SK-N-SH (cell line): Measurements from ENCODE around the gene MCRIP2. TPM values are rescaled to one million over a fixed set of nuclear protein-coding genes. Genes with fewer than 3 reads are reported as not detected.
A peak's percentile ranks its signal among the peaks of the same experiment; 100 is the strongest.

ENCODE experiments used
- CTCF ChIA-PET: fragments of 300-600, 350-600 bp; formaldehyde crosslinking; extraction: SDS; loops from one replicate; lab custom pipeline; 2021; lab: Yijun Ruan, JAX
- POLR2A ChIA-PET: fragments of 350-600 bp; sonication (Branson Sonifier 250); formaldehyde crosslinking; extraction: SDS; loops from one replicate; lab custom pipeline; 2020; ENCODE audit warnings: antibody characterized with exemption, inconsistent platforms; lab: Yijun Ruan, JAX
- DNase-seq: peaks from one replicate; pipeline ENCODE4 v3.0.0; 2012
- H2AFZ ChIP-seq: fragments of 200-600 bp; sonication (generic); 2 replicates; pipeline ENCODE4 v1.8.1; 2016; ENCODE audit warnings: antibody characterized with exemption, mild to moderate bottlenecking, low read depth
- H3F3A ChIP-seq: fragments of 200-600 bp; sonication (generic); replicated peaks from 2 replicates; pipeline ENCODE3; 2016; ENCODE audit warnings: antibody characterized with exemption, mild to moderate bottlenecking; ENCODE audit not compliant: insufficient read depth
- H3K27ac ChIP-seq, 2 experiments: fragments of 200-500 bp in 1 of 2; fragments of 200-600 bp in 1 of 2; sonication (Bioruptor generic) in 1 of 2; sonication (generic), shearing (Covaris generic) in 1 of 2; 2 replicates each; pipeline versions ENCODE4 v1.5.1 to v1.6.1; 2014 to 2016; ENCODE audit warnings: low read depth in 2 of 2, inconsistent platforms in 1 of 2, low read length in 1 of 2, mild to moderate bottlenecking in 1 of 2, mixed read lengths in 1 of 2
- H3K27me3 ChIP-seq: fragments of 200-600 bp; sonication (generic), shearing (Covaris generic); 2 replicates; pipeline ENCODE4 v1.6.1; 2016; ENCODE audit warnings: mixed run types; ENCODE audit not compliant: insufficient read depth
- H3K36me3 ChIP-seq, 2 experiments: fragments of 200-500 bp in 1 of 2; fragments of 200-600 bp in 1 of 2; sonication (Bioruptor generic) in 1 of 2; sonication (generic) in 1 of 2; replicated peaks in 1 of 2; 2 replicates each; pipeline versions ENCODE3 to v1.5.1; 2014 to 2016; ENCODE audit warnings: low read length in 1 of 2, mild to moderate bottlenecking in 1 of 2; ENCODE audit not compliant: insufficient read depth in 2 of 2, control insufficient read depth in 1 of 2
- H3K4me1 ChIP-seq, 2 experiments: fragments of 200-500 bp in 1 of 2; fragments of 200-600 bp in 1 of 2; sonication (Bioruptor generic) in 1 of 2; sonication (generic), shearing (Covaris generic) in 1 of 2; 2 replicates each; pipeline versions ENCODE4 v1.5.1 to v1.6.1; 2014 to 2016; ENCODE audit warnings: low read depth in 1 of 2, low read length in 1 of 2, mixed run types in 1 of 2; ENCODE audit not compliant: insufficient read depth in 2 of 2, control insufficient read depth in 1 of 2
- H3K4me2 ChIP-seq: fragments of 200-600 bp; sonication (generic), shearing (Covaris generic); 2 replicates; pipeline ENCODE4 v1.6.1; 2017; ENCODE audit warnings: mixed run types
- H3K4me3 ChIP-seq, 2 experiments: fragments of 200-500 bp in 1 of 2; fragments of 200-600 bp in 1 of 2; sonication (Bioruptor generic) in 1 of 2; sonication (generic), shearing (Covaris generic) in 1 of 2; 2 replicates each; pipeline versions ENCODE4 v1.5.1 to v1.8.1; 2014 to 2016; ENCODE audit warnings: low read depth in 2 of 2, inconsistent platforms in 1 of 2, low read length in 1 of 2, mild to moderate bottlenecking in 1 of 2, mixed read lengths in 1 of 2, moderate library complexity in 1 of 2
- H3K79me2 ChIP-seq: fragments of 200-600 bp; sonication (generic); 2 replicates; pipeline ENCODE4 v1.8.1; 2017; ENCODE audit warnings: mild to moderate bottlenecking; ENCODE audit not compliant: insufficient read depth
- H3K9ac ChIP-seq: fragments of 200-600 bp; sonication (generic); 2 replicates; pipeline ENCODE4 v1.6.1; 2017; ENCODE audit warnings: mixed run types
- H3K9me2 ChIP-seq: fragments of 200-600 bp; sonication (generic); 2 replicates; pipeline ENCODE4 v1.6.1; 2017; ENCODE audit warnings: mixed run types
- H3K9me3 ChIP-seq: fragments of 200-600 bp; sonication (generic); 2 replicates; pipeline ENCODE4 v1.6.1; 2017; ENCODE audit warnings: mixed run types, mild to moderate bottlenecking, moderate library complexity
- H4K20me1 ChIP-seq: fragments of 200-600 bp; sonication (generic); 2 replicates; pipeline ENCODE4 v1.6.1; 2017; ENCODE audit warnings: mild to moderate bottlenecking, mixed run types; ENCODE audit not compliant: insufficient read depth
- CHD2 ChIP-seq: fragments of 150-350 bp; IDR thresholded peaks from 2 replicates; pipeline ENCODE4 v1.6.1; 2018; ENCODE audit warnings: low read length; ENCODE audit not compliant: partially characterized antibody
- CTCF ChIP-seq: fragments of 200-600 bp; sonication (generic); IDR thresholded peaks from 2 replicates; pipeline ENCODE4 v1.6.1; 2017; ENCODE audit warnings: antibody characterized with exemption, mild to moderate bottlenecking, moderate library complexity
- ELF1 ChIP-seq: IDR thresholded peaks from 2 replicates; pipeline ENCODE4 v1.4.0; 2012
- FOXJ3 ChIP-seq: sonication (generic); formaldehyde crosslinking; IDR thresholded peaks from 2 replicates; pipeline ENCODE4 v1.5.1; 2020; ENCODE audit warnings: mild to moderate bottlenecking, missing genetic modification reagents
- FOXM1 ChIP-seq: IDR thresholded peaks from 2 replicates; pipeline ENCODE4 v1.4.0; 2012; ENCODE audit warnings: low read depth, mild to moderate bottlenecking
- GABPA ChIP-seq: IDR thresholded peaks from 2 replicates; pipeline ENCODE4 v1.4.0; 2012; ENCODE audit warnings: low read depth, mild to moderate bottlenecking
- NRF1 ChIP-seq: IDR thresholded peaks from 2 replicates; pipeline ENCODE4 v1.6.1; 2012; ENCODE audit warnings: low read depth, mild to moderate bottlenecking, low read length
- PBX3 ChIP-seq: IDR thresholded peaks from 2 replicates; pipeline ENCODE4; 2012
- SIN3A ChIP-seq: IDR thresholded peaks from 2 replicates; pipeline ENCODE4 v1.6.1; 2012; ENCODE audit warnings: low read depth, mild to moderate bottlenecking, low read length, moderate library complexity, borderline replicate concordance
- SMC3 ChIP-seq: IDR thresholded peaks from 2 replicates; pipeline ENCODE4 v1.6.1; 2012; ENCODE audit warnings: low read depth, low read length, improper control_type of control experiment
- TCF12 ChIP-seq: IDR thresholded peaks from 2 replicates; pipeline ENCODE4 v1.4.0; 2012
- USF1 ChIP-seq: IDR thresholded peaks from 2 replicates; pipeline ENCODE4 v1.4.0; 2012; ENCODE audit warnings: low read depth, borderline replicate concordance
- WGBS: methylation state at CpG from one replicate; pipeline ENCODE4 v1.1.6; 2017; ENCODE audit warnings: low lambda C conversion rate; 5-methylcytosine and 5-hydroxymethylcytosine counted together
- polyA plus RNA-seq, 3 experiments: library from polyadenylated mRNA; depleted of rRNA; stranded (reverse); fragments of >200 nt; gene quantifications; 2 replicates each; pipeline ENCODE4 v1.2.3, GENCODE V29; 2012
- TF ChIP-seq, protein P1 (sequence below): IDR thresholded peaks from 2 replicates; pipeline ENCODE4 v1.4.0; 2012; ENCODE audit warnings: low read depth, borderline replicate concordance
- TF ChIP-seq, protein P2 (sequence below): fragments of 150-350 bp; IDR thresholded peaks from 2 replicates; pipeline ENCODE4 v1.6.1; 2017; ENCODE audit warnings: antibody characterized with exemption, low read length, low read depth, borderline replicate concordance
- TF ChIP-seq, protein P3 (sequence below): IDR thresholded peaks from 2 replicates; pipeline ENCODE4 v1.4.0; 2012; ENCODE audit warnings: low read depth

Gene MCRIP2
- polyA plus RNA-seq, 1 of the 3 experiments (the other 2 are of a cell fraction): 36.9 TPM

GRCh38 chr16:622920-623280 lies 18.7 kb upstream of the MCRIP2 start:
- H3K27ac ChIP-seq: no peak overlapping the region
- no peak overlapping the region for H3K4me3 ChIP-seq
- peaks cover 0 to 3% of the 10 kb centered on the region in 2 experiments for H3K36me3 ChIP-seq
- DNase-seq: no peak
- TF ChIP-seq PBX3 (no peak), USF1 (no peak)
- TF ChIP-seq, protein P1, sequence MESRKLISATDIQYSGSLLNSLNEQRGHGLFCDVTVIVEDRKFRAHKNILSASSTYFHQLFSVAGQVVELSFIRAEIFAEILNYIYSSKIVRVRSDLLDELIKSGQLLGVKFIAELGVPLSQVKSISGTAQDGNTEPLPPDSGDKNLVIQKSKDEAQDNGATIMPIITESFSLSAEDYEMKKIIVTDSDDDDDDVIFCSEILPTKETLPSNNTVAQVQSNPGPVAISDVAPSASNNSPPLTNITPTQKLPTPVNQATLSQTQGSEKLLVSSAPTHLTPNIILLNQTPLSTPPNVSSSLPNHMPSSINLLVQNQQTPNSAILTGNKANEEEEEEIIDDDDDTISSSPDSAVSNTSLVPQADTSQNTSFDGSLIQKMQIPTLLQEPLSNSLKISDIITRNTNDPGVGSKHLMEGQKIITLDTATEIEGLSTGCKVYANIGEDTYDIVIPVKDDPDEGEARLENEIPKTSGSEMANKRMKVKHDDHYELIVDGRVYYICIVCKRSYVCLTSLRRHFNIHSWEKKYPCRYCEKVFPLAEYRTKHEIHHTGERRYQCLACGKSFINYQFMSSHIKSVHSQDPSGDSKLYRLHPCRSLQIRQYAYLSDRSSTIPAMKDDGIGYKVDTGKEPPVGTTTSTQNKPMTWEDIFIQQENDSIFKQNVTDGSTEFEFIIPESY: no peak
- TF ChIP-seq, all 33 proteins: peak for 0
- H3F3A ChIP-seq: peaks cover 5% of the 10 kb centered on the region
- CTCF ChIA-PET: interaction anchor here (0.5 to 2.8 kb wide), 3 partner anchors 13 to 542 kb away, joined by 3 to 11 read pairs (median 4); no protein-coding TSS in a partner anchor
- no peak overlapping the region for H3K9ac ChIP-seq
- H4K20me1 ChIP-seq: peaks cover 10% of the 10 kb centered on the region; the same call in 1 of the 2 replicates
- H3K9me3 ChIP-seq: no peaks in the 10 kb centered on the region
- WGBS: 96% methylated on average over 14 of the region's 17 CpGs
- H3K9me2 ChIP-seq: no peaks in the 10 kb centered on the region
- no peak overlapping the region for H3K4me2 ChIP-seq
- peaks cover 10 to 13% of the 10 kb centered on the region in 2 experiments; a peak in 3 of 4 replicates for H3K4me1 ChIP-seq
- peaks cover 5% of the 10 kb centered on the region; the same call in 1 of the 2 replicates for H3K79me2 ChIP-seq
- no peaks in the 10 kb centered on the region for H3K27me3 ChIP-seq
- H2AFZ ChIP-seq: no peak overlapping the region
- POLR2A ChIA-PET: no interaction called here

- DNase-seq: peak; percentile 43
- Histone ChIP-seq H3K9ac (no peak overlapping the region), H3F3A (peaks cover 5% of the 10 kb centered on the region), H2AFZ (no peak overlapping the region), H3K27ac (no peak overlapping the region), H3K36me3 (peaks cover 0 to 3% of the 10 kb centered on the region in 2 experiments), H3K79me2 (peaks cover 5% of the 10 kb centered on the region; the same call in 1 of the 2 replicates), H3K4me3 (no peak overlapping the region), H3K9me3 (no peaks in the 10 kb centered on the region), H3K27me3 (no peaks in the 10 kb centered on the region), H3K9me2 (no peaks in the 10 kb centered on the region), H3K4me2 (no peak overlapping the region), H4K20me1 (peaks cover 7% of the 10 kb centered on the region; the same call in 1 of the 2 replicates), H3K4me1 (peaks cover 10 to 22% of the 10 kb centered on the region in 2 experiments; a peak in 3 of 4 replicates)
- POLR2A ChIA-PET: interaction anchor here (0.7 kb wide), 1 partner anchor 11 kb away, joined by 3 read pairs; the partner anchor contains the start of gene METTL26
- CTCF ChIA-PET: interaction anchor here (0.6 to 2.2 kb wide), 13 partner anchors 11 to 233 kb away, joined by 3 to 11 read pairs (median 4); partner anchors contain the start of genes METTL26 and RAB40C
- WGBS: 90% methylated on average over 9 of the region's 10 CpGs
- TF ChIP-seq SMC3 (no peak), USF1 (no peak), CHD2 (no peak), CTCF (no peak), SIN3A (no peak), ELF1 (no peak), FOXJ3 (CRISPR knock-in tag) (no peak), TCF12 (no peak), FOXM1 (no peak), GABPA (no peak), NRF1 (no peak)
- TF ChIP-seq, protein P1: no peak
- TF ChIP-seq, protein P2, sequence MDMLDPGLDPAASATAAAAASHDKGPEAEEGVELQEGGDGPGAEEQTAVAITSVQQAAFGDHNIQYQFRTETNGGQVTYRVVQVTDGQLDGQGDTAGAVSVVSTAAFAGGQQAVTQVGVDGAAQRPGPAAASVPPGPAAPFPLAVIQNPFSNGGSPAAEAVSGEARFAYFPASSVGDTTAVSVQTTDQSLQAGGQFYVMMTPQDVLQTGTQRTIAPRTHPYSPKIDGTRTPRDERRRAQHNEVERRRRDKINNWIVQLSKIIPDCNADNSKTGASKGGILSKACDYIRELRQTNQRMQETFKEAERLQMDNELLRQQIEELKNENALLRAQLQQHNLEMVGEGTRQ: no peak
- TF ChIP-seq, protein P3, sequence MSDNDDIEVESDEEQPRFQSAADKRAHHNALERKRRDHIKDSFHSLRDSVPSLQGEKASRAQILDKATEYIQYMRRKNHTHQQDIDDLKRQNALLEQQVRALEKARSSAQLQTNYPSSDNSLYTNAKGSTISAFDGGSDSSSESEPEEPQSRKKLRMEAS: no peak
These were observed 17.0 kb upstream of the MCRIP2 start for GRCh38 chr16:624526-625070.
